Liver (tissue), 9 donors: Measurements from ENCODE around the gene DAPK1. TPM values are rescaled to one million over a fixed set of nuclear protein-coding genes. Genes with fewer than 3 reads are reported as not detected.
A peak's percentile ranks its signal among the peaks of the same experiment; 100 is the strongest.

Source experiments
- DNase-seq: peaks from one replicate; pipeline ENCODE4 v3.0.0-alpha.2; 2017; ENCODE audit warnings: low spot score
- H3K27ac ChIP-seq, 2 donors: one replicate each; pipeline ENCODE4 v1.7.0; 2013; ENCODE audit warnings: inconsistent platforms in 2 of 2, low read length in 2 of 2, control low read depth in 1 of 2, low read depth in 1 of 2, mild to moderate bottlenecking in 1 of 2
- H3K27me3 ChIP-seq, 4 donors: one replicate each; pipeline versions ENCODE4 v1.6.1 to v1.7.0; 2013; ENCODE audit warnings: low read length in 3 of 4, inconsistent platforms in 1 of 4, mild to moderate bottlenecking in 1 of 4, moderate library complexity in 1 of 4; ENCODE audit not compliant: control insufficient read depth in 4 of 4, insufficient read depth in 4 of 4
- H3K36me3 ChIP-seq, 4 donors: one replicate each; pipeline versions ENCODE4 v1.6.1 to v1.7.0; 2013; ENCODE audit warnings: low read length in 3 of 4, mild to moderate bottlenecking in 3 of 4, low read depth in 1 of 4, moderate library complexity in 1 of 4; ENCODE audit not compliant: control insufficient read depth in 4 of 4, insufficient read depth in 3 of 4
- H3K4me1 ChIP-seq, 4 donors: one replicate each; pipeline versions ENCODE4 v1.6.1 to v1.7.0; 2013; ENCODE audit warnings: low read length in 3 of 4, mild to moderate bottlenecking in 3 of 4, moderate library complexity in 1 of 4; ENCODE audit not compliant: control insufficient read depth in 4 of 4, insufficient read depth in 4 of 4
- H3K4me3 ChIP-seq, 3 donors: one replicate each; pipeline versions ENCODE4 v1.6.1 to v1.7.0; 2013; ENCODE audit warnings: low read length in 3 of 3, control low read depth in 1 of 3, low read depth in 1 of 3, mild to moderate bottlenecking in 1 of 3
- H3K9ac ChIP-seq, 2 donors: one replicate each; pipeline ENCODE4 v1.7.0; 2013; ENCODE audit warnings: low read length in 2 of 2, mild to moderate bottlenecking in 2 of 2, moderate library complexity in 2 of 2, control low read depth in 1 of 2, low read depth in 1 of 2
- H3K9me3 ChIP-seq, 4 donors: one replicate each; pipeline versions ENCODE4 v1.6.1 to v1.7.0; 2013; ENCODE audit warnings: low read length in 3 of 4; ENCODE audit not compliant: control insufficient read depth in 4 of 4
- ATF3 ChIP-seq: IDR thresholded peaks from 2 replicates; pipeline ENCODE4 v1.6.1; 2016; ENCODE audit warnings: antibody characterized with exemption
- EGR1 ChIP-seq, 2 donors: IDR thresholded peaks; 2 replicates each; pipeline ENCODE4 v1.6.1; 2016 to 2018; ENCODE audit warnings: antibody characterized with exemption in 2 of 2, low read depth in 2 of 2
- FOXA1 ChIP-seq: IDR thresholded peaks from 2 replicates; pipeline ENCODE4 v1.6.1; 2016; ENCODE audit warnings: antibody characterized with exemption
- FOXA2 ChIP-seq: IDR thresholded peaks from 2 replicates; pipeline ENCODE4 v1.6.1; 2016; ENCODE audit warnings: antibody characterized with exemption
- GABPA ChIP-seq, 2 donors: IDR thresholded peaks in 1 of 2; conservative IDR thresholded peaks in 1 of 2; 2 replicates each; pipeline ENCODE4 v1.6.1; 2016; ENCODE audit warnings: antibody characterized with exemption in 2 of 2, mild to moderate bottlenecking in 1 of 2, moderate library complexity in 1 of 2
- HNF4G ChIP-seq: IDR thresholded peaks from 2 replicates; pipeline ENCODE4 v1.6.1; 2016; ENCODE audit warnings: antibody characterized with exemption
- JUND ChIP-seq, 2 donors: IDR thresholded peaks; 2 replicates each; pipeline ENCODE4 v1.6.1; 2016; ENCODE audit warnings: antibody characterized with exemption in 2 of 2
- MAX ChIP-seq: IDR thresholded peaks from 2 replicates; pipeline ENCODE4 v1.6.1; 2016; ENCODE audit warnings: antibody characterized with exemption
- NR2F2 ChIP-seq: IDR thresholded peaks from 2 replicates; pipeline ENCODE4 v1.6.1; 2016; ENCODE audit warnings: antibody characterized with exemption
- RAD21 ChIP-seq, 2 donors: IDR thresholded peaks; 2 replicates each; pipeline ENCODE4 v1.6.1; 2016; ENCODE audit warnings: antibody characterized with exemption in 2 of 2, mild to moderate bottlenecking in 2 of 2
- REST ChIP-seq: IDR thresholded peaks from 2 replicates; pipeline ENCODE4 v1.6.1; 2016; ENCODE audit warnings: antibody characterized with exemption, mild to moderate bottlenecking
- RXRA ChIP-seq, 2 donors: IDR thresholded peaks; 2 replicates each; pipeline ENCODE4 v1.6.1; 2017 to 2018; ENCODE audit warnings: antibody characterized with exemption in 2 of 2, mild to moderate bottlenecking in 1 of 2
- SP1 ChIP-seq: IDR thresholded peaks from 2 replicates; pipeline ENCODE4 v1.6.1; 2018; ENCODE audit warnings: antibody characterized with exemption, mild to moderate bottlenecking
- YY1 ChIP-seq: IDR thresholded peaks from 2 replicates; pipeline ENCODE4 v1.6.1; 2016; ENCODE audit warnings: antibody characterized with exemption, mild to moderate bottlenecking
- WGBS: extraction: QIAGEN DNeasy Blood & Tissue Kit; methylation state at CpG from one replicate; pipeline ENCODE4 v1.1.7; 2013; 5-methylcytosine and 5-hydroxymethylcytosine counted together
- polyA plus RNA-seq, 2 donors: library from polyadenylated mRNA; stranded (reverse) in 1 of 2; unstranded in 1 of 2; fragments of 200-250 nt in 1 of 2; fragments of >200 nt in 1 of 2; fragmentation: Nextera tagmentation in 1 of 2; extraction: Ambion mirVana in 1 of 2; gene quantifications; one replicate each; pipeline versions ENCODE4 v1.2.1 to v1.2.3, GENCODE V29; 2013 to 2015
- total RNA-seq, 2 donors: library from RNA; depleted of rRNA; stranded (reverse); fragments of >200 nt; gene quantifications; one replicate each; pipeline ENCODE4 v1.2.3, GENCODE V29; 2014
- donor health status: healthy.
- donor health status: healthy.
- donor health status: healthy.
- donor health status: healthy.
- donor health status: healthy.

Gene DAPK1
- total and polyA plus RNA-seq, 4 donors, result 14.0 to 40.8 (median 21.8) TPM

- no peaks in the 10 kb centered on the region for H3K27me3 ChIP-seq
- no peak for DNase-seq
- H3K9ac ChIP-seq, result no peak overlapping the region
- WGBS, result 85% methylated on average over 6 of the region's 6 CpGs
- H3K4me1 ChIP-seq, result peaks cover 0 to 7% (median 3%) of the 10 kb centered on the region in 4 donors
- no peak overlapping the region for H3K4me3 ChIP-seq
- H3K9me3 ChIP-seq, result no peaks in the 10 kb centered on the region
- no peaks in the 10 kb centered on the region for H3K36me3 ChIP-seq
- H3K27ac ChIP-seq, result no peak overlapping the region
- TF ChIP-seq GABPA (IDR thresholded peaks at IDR 0.05 in 1 of 2, conservative IDR thresholded peaks at IDR 0.05 in 1 of 2) (no peak), FOXA1 (no peak), RXRA (IDR thresholded peaks at IDR 0.05) (peak; percentile 31 to 40), RAD21 (IDR thresholded peaks at IDR 0.05) (no peak), FOXA2 (no peak), NR2F2 (peak; percentile 88), JUND (IDR thresholded peaks at IDR 0.05) (no peak), REST (no peak), EGR1 (IDR thresholded peaks at IDR 0.05; ENCODE audit: low read depth in 2 of 2) (no peak), MAX (no peak), SP1 (peak; percentile 18), YY1 (no peak), ATF3 (no peak)
Observed at GRCh38 chr9:87718852-87719612, 221.4 kb downstream of the DAPK1 start.

GRCh38 chr9:87720173-87720572 lies 222.5 kb downstream of the DAPK1 start:
- TF ChIP-seq MAX, result no peak
- TF ChIP-seq RAD21 (IDR thresholded peaks at IDR 0.05), result no peak
- no peak for TF ChIP-seq REST
- TF ChIP-seq FOXA2, result no peak
- TF ChIP-seq HNF4G, result no peak
- TF ChIP-seq GABPA (IDR thresholded peaks at IDR 0.05 in 1 of 2, conservative IDR thresholded peaks at IDR 0.05 in 1 of 2), result no peak
- TF ChIP-seq RXRA (IDR thresholded peaks at IDR 0.05), result no peak
- no peak for TF ChIP-seq FOXA1
- TF ChIP-seq EGR1 (IDR thresholded peaks at IDR 0.05; ENCODE audit: low read depth in 2 of 2), result no peak
- TF ChIP-seq NR2F2, result no peak
- H3K27ac ChIP-seq, result no peak overlapping the region
- no peak for DNase-seq
- no peaks in the 10 kb centered on the region for H3K36me3 ChIP-seq
- H3K4me3 ChIP-seq, result no peak overlapping the region
- no peaks in the 10 kb centered on the region for H3K27me3 ChIP-seq
- no peaks in the 10 kb centered on the region for H3K4me1 ChIP-seq
- WGBS, result 95% methylated on average over 2 of the region's 2 CpGs
- H3K9me3 ChIP-seq, result no peaks in the 10 kb centered on the region
- no peak overlapping the region for H3K9ac ChIP-seq
